ENCODE results near the gene TBX6.

Gene TBX6

DNA sequence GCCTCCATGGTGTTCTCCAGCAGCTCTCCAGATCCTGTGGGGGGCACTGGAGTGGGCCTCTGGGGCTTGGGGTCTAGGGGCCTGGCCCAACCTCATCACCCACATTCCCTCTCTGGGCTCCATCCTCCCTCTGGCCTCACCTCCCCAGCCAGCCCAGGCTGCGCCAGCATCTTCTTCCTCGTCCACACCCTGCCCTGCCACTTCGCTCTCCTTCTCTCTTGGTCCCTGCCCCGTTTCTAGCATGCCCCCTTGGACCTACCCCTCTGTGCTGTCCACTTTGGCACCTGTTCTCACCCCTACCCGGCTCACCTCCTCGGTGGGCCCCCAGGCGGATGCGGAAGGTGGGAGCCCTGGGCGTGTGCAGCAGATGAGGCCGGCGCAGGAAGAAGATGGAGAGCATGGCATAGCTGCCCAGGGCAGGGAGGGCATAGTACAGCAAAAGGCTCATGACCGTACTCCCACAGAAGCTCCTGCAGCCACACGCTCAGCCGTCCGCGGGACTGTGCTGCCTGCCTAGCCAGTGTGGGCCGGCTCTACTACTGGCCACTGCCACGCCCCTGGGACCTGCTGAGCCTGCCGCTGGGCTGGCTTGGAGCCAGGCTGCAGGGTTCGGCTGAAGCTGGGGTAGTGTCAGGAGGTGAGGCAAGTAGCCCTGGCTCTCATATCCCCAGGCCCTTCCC is 21.4 kb upstream of the TBX6 start, which contains the start of gene GDPD3:
TSS of gene GDPD3 (minus strand) at position 507 of the 680 bp plus-strand sequence. CDS start at position 448, 59 bp downstream.
- DNase-seq = no peak

DNA sequence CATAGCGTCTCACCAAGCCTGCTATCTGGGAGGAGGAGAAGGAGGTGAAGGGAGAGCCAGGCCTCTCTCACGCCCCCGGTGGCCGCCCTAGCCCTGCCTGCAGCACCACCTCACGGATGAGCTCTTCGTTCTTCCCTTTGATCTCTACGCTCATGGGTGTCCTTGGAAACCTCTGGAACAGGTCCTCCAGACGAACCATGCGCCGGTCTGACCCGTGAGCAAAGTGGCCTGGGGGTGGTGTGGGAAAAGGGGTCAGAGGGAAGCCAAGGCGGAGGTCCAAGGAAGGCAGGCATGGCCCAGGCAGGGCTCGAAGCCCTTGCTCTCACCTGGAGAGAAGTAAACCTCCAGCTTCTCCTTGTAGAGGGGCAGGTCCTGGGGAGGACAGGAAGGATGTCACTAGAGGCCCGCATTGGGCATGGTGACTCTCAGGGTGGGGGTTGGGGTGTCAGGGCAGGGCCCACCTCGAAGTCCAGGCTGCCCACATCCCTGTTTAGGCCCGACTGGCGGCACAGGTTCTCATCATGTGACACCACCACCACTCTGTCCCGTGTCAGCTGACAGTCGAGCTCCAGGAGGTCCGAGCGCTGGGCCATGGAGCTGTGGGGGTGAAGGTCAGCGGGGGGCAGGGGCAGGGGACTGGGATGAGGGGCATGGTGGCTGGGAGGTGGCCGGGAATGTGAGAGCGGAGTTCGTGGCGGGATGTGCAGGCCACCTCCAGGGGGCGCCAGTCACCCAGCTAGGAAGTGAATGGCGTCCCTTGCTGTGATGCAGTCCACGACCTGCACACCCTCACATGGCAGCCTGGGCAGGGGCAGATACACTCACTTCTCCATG is 20.7 kb upstream of the TBX6 start:
- peak; percentile 54 for DNase-seq

DNA sequence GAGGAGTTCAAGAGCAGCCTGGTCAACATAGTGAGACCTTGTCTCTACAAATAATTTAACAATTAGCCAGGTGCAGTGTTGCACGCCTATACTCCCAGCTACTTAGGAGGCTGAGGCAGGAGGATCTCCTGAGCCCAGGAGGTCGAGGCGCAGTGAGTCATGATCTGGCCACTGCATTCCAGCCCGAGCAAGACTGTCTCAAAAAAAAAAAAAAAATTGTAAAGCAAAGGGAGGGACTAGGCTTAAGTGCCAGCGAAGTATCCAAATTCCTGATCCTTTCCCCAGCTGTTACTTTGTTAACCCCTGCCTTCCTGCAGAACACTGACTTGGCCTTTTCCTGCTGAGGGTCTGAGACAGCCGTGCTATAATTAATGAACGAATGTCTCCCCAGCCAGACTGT is 18.9 kb upstream of the TBX6 start:
- DNase-seq = no peak

DNA sequence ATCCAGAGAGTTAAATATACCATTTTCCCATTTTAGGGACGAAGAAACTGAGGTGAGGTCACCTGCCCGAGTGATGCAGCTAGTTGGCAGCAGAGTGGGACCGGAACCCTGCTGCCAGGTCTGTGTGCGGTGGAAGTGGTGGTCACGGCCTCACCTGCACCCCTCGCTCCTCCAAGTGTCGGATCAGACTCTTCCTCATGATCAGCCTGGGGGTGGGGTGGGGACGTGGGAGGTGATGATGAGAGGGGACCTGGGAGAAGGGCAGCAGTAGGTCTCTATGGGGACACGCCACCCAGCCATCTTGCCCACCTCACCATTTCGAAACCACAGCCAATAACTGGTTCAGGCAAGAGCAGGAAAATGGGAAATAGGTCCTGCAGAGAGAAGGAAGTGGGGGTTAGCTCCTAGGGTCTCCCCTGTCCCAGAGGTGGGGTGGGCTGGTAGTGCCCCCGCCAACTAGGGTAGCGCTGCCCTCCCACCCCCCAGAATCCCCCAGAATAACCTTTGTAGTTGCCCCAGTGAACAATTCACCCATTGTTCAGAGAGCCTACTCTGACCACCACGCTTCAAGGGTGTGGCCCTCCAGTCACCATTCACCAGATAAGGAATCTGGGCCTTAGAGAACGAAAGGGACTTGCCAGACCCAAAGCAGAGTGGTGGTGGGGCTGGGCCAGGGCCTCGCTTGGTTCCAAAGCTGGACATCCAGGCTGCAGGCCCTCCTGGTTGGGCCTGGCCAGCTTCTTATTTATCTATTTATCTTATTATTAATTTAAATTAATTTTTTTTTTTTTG is 16.5 kb upstream of the TBX6 start:
- DNase-seq = no peak

DNA sequence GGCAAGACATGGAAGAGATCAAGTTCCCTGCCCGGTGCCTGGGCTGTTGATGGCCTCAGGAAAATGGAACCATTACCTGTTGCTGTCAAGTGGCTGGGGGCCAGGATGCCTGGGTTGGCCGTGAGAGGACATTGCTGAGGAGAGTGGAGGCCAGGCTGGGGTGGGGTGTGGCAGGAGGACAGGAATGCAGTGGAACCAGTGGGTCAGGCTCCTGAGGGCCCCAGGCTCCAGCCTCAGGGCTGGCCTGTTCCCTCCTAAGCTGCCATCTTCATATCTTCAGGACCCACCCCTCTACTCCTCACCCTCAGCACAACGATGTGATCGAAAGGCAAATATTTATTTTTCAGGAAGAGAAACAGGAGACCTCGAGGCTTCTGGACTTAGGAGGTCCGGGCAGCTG is 12.8 kb upstream of the TBX6 start:
- DNase-seq = no peak

DNA sequence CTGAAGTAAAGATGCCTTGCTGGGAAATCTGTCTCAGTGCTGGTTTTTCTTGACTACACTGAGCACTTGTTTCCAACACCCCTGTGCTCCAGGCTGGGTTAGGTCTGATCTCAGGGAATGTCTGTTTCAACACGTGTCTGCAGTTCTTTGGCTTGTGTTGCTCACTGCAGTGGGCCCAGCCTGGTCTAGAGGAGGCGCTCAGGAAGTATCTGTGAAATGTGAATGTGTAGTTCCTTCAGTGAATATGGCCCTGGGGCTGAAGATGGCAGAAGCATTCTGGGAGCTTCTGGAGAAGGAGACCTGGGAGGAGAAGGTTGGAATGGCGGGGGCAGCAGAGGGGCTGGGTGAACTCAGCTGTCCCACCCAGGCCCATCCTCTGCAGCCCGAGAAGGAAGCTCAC is 12.4 kb upstream of the TBX6 start:
- no peak for DNase-seq

DNA sequence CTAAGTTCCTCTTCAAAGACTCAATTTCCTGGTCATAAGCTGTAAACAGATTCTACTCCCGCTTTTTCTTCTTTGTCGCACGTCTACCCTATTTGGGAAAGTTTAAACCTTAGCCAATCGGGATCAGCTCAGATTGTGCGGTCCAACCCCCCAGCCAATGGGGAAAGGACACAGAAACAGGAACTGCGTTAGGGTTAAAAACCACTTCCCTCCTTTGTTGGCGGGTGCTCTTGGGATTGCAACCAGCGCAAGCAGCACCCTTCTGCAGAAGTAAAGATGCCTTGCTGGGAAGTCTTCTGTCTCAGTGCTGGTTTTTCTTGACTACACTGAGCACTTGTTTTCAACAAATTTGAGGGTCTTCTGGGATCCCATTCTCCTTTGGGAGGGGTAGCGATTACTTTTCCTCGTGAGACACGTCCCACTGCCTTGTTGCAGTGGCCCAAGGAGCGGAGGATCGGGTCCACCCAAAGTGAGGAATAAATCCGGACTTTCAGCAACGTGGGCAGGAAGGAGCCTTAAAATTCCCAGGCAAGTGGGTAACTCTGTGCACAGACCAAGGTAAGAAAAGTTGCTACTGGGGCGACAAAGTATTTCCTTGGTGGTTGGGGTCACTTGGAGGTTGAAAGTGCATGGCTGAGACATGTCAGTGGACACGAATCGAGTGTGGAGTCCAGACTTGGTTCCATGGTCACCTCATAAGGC is 5.3 kb upstream of the TBX6 start:
- DNase-seq = no peak

DNA sequence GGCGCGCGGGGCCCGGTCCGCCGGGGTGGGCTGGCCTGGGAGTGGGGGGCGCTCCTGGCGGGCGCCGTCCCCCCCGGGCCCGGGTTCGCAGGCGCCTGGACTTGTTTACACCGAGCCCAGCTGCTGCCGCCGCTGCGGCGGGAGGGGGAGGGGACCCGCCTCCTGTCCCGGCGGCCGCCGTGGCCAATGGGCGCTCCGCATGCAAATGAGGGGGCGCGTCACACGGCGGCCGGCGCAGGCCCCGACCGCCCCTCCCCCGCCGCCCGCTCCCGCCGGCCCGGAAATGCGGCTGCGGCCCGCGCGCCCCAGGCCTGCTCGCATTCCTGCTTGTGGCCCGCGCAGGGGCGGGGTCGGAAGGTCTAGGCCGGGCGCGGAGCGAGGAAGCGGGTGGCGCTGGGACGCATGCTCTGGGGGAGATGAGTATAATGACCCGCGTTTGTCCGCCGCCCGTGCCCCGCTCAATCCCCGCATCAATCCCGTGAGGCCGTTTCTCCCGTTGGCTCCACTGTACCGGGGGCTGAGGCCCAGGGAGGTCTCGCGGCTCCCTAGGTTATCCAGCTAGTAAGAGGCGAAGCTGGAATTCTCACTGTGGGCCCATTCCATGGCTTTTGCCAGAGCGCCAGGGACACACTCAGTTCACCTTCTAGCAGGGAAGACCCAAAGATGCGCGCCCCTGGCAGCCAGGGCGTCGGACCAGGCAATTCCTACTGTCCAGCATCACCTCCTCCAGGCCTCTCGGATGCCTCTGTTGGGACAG is 4.6 kb upstream of the TBX6 start, which contains the start of gene YPEL3:
TSS of gene YPEL3 (minus strand) at position 109 of the 757 bp plus-strand sequence. CDS start 731 bp downstream, outside the sequence.
- DNase-seq = peak; percentile 95

DNA sequence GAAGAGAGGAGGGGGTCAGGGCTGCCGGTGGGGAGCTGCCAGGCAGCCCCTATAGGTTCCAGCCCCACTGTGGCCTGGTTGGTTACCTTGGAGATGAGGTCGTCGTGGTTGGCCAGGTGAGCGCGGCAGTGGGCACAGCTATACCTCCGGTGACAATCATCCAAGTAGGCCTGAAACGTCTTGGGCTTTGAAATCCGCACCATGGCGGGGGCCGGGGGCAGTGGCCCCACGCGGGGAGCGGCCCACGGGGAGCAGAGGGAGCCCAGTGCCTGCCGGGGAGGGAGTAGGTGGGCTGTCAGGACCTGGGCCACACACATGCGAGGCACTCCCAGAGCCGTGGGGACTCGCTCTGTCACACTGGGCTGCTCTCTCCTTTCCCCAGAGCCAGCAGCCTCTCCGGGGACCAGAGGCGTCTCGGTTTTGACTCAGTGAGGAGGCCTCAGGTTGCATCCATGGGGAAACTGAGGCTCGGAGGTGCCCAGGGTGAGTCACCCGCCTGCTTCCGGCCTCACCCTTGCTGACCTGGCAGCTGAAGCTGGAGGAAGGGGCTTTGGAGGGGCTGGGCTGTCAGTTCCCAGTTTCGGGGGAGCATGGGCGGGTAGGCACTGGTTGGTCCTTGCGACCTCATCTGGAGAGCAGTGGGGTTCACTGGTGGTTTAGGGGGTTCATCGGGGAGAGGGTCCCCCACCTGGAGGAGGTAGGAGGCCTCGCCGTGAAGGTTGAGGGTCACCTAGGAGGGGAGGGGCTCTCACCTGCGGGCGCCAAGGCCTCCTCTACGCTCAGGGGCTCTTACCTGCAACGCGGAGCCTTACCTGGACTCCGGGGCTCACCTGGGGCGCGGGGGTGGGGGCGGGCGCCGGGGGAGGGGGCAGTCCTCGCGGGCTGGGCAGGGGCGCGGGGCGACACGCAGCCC is 3.7 kb upstream of the TBX6 start:
- peak; percentile 48 for DNase-seq

DNA sequence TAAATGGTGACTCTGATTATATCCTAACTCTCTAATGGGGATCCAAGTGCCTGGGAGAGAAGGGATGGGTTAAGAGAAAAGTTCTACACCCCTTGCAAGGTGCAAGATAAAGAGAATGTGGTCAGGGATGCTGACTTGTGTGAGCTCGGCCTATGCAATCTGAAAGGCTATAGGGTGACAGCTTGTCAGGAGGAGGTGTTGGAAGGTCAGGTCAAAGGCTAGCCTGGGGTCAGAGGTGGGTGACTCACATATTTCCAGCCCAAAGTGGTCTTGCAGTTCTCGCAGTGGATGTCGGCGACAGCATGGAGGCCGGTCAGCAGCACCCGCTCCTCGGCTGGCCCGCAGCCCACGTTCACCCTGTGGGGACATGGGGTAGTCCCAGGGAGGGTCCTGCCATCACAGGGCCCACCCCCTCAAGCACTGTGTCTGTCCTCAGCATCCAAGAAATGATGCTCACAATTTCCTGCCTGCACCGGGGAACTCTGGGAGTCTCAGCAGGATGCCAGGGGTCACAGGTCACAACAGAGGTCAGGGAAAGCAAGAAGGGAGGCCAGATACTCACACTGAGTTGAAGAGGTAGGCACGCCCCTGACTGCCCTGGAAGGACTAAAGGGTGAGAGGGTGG is 2.9 kb upstream of the TBX6 start:
- DNase-seq = no peak

DNA sequence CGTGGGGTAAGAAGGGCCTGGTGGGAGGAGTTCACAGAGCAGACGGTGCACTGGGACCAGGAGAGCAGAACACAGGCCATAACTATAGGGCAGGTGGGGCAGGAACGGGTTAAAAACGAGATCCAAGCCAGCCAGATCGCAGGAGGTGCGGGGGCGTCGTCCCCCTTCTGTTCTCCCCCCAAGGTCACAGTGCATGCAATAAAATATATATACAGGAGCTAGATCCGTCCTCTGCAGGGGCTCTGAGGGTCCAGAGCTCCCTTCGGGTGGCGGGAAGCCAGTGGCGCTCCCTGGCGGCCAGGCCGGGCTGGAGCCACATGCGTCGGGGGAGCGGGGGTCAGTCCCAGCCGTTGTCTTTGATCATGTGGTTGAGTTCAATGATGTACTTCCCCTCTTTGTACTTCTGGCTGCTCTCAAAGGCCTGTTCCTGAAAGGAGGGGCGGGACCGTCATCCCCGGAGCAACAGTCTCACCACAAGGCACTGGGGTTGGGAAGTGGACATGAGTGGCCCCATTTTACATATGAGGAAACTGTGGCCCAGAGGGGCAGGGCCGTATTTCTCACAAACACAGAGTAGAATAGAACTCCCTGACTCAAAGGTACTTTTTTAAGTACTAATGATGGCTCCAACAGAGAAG is 768 bp upstream of the TBX6 start:
- peak; percentile 79 for DNase-seq

DNA sequence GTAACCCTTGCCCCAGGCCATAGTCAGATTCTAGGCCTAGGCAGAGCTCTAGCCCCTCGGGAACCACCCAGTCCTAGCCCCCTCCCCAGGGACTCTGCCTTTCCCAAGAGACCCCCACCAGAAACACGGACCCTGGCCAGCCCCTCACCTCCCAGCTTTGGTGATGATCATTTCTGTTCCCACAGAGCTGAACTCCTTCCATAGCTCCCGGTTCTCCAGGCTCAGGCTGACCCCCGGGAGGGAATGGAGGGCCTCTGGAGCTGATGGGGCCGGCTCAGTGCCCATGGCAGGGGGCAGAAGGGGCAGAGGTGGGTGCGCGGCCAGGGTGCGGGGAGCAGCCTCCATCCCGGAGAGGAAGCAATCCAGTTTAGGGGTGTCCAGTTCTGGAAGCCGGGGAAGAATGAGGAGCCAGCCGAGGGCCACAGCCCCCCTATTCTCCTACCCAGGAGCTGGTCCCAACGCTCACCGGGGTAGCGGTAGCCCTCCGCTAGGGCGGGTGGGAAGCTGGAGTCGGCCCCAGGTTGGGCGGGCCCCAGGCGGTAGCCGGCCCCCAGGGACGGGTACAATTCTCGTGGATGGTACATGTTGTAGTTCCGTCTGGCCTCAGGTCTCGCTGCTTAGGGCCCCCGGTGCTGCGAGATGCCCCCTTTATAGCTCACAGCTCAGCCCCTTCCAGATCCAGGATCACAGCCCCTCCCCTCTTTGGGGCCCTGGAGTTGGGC is 953 bp downstream of the TBX6 start:
- no peak for DNase-seq

DNA sequence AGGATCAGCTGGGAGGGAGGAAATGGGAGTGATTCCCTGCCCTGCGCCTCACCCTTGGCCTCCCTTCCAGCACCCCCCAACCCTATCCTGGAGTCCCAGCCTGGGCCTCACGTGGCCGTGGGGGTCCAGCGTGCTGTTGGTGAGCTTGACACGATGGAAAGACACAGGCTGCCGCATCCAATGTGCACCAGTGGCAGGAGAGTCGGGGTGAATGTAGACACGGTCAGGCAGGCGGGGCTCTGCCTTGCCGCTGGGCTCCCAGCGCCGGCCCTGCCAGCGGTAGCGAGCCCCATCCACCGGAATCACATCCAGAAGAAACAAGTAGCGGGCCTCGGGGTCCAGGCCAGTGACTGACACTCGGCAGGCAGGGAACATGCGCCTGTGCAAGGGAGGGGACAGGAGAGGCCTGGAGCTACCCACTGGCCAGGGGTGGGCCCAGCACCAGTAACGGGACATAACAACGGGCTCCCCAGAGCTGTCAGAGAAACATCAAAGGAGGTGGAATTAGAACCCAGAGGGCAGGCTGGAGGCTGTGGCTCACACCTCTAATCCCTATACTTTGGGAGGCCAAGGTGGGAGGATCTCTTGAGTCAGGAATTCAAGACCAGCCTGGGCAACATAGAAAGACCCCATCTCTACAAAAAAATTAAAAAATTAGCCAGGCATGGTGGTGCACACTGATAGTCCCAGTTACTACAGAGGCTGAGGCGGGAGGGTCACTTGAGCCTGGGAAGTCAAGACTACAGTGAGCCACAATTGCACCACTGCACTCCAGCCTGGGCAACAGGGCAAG is 2.7 kb downstream of the TBX6 start:
- DNase-seq = no peak

DNA sequence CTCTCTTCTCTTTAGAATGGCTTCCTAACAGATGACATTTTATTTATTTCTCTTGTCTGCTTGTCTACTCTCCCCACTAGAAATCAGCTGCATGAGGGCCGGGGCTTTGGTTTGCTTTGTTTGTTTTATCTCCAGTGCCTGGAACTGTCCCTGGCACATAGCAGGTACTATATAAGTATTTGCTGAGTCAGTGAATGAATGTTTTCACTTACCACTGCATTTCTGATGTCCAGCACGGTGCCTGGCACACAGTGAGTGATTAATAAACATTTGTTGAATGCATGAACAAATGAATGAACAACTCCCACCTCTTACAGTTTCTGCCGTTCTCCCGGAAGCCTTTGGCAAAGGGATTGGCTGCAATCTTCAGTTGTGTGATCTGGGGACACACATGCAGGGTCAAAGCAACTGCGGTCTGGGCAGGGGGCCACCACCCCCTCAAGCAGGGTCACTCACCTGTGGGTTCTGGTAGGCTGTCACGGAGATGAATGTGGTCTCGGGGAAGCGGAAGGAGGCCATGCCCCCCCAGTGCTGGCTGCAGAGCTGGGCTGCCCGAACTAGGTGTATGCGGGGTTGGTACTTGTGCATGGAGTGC is 3.4 kb downstream of the TBX6 start:
- no peak for DNase-seq

DNA sequence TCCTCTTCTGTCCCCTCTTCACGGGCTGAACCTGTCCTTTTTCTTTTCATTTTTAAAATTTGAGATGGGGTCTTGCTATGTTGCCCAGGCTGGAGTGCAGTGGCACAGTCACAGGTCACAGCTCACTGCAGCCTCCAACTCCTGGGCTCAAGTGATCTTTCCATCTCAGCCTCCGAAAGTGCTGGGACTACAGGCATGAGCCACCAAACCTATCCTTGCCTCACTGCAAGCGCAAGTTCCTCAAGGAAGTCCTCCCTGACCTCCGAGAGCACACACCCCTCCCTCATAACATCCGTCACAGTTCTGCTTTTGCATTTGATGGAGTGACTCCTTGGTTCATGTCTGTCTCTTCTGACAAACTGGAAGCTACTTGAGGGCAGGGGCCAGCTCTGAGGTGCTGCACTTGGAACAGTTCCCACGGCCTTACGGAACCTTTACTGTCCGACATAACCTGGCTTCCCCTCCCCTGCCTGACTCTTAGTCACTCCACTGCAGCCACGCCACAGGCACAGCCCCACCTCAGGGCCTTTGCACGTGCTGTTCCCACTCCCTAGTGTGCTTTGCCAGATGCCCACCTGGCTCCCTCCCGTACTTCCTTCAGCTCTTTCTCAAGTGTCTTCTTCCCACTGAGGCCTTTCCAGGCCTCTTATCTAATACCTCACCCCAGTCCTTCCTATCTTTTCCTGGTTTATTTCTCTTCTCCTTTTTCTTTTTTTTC is 4.4 kb downstream of the TBX6 start:
- no peak for DNase-seq

DNA sequence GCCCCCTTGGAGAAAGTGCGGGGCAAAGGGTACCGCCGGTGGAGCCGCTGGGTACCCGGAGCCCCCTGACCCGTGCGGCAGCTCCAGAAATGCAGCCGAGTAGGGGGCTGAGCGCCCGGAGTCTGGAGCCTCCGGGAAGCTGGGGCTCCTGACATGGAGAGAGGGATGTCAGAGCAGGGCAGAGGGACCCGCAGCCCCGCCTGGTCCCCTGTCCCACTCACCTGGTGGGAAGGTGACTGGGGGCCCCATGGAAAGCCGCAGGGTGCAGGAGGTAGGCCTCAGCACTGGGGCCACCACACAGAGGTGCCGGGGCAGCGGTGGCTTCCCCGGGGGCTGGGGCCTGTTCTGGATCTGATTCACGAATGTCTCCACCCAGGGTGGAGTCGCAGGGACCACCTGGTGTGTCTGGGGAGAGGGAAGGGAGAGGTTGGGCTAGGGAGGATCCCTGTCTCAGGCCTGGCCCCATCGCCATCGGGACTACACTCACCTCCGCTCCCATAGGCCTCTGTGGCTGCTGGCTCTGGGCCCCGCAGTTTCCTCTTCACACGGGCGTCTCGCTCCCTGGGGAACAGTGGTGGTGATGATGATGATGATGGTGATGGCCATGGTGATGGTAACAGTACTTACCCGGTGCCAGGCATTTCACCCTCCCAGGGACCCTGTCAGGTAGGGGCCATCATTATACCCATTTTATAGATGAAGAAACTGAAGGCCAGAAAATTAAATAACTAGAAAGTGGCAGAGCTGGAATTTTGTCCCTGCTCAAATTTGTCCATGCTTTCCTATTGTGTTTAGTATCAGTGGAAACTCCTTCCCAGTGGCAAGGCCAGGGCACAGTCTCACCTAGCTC is 5.2 kb downstream of the TBX6 start:
- no peak for DNase-seq

Measured in femur (tissue), 1 donor.